ENCODE data around the gene DISC1.
"Not testable (repeated sequence)": the region's sequence is repeated elsewhere in the genome, so short reads cannot be mapped to it uniquely, and the experiment has no call there.

The DISC1 gene

DNA sequence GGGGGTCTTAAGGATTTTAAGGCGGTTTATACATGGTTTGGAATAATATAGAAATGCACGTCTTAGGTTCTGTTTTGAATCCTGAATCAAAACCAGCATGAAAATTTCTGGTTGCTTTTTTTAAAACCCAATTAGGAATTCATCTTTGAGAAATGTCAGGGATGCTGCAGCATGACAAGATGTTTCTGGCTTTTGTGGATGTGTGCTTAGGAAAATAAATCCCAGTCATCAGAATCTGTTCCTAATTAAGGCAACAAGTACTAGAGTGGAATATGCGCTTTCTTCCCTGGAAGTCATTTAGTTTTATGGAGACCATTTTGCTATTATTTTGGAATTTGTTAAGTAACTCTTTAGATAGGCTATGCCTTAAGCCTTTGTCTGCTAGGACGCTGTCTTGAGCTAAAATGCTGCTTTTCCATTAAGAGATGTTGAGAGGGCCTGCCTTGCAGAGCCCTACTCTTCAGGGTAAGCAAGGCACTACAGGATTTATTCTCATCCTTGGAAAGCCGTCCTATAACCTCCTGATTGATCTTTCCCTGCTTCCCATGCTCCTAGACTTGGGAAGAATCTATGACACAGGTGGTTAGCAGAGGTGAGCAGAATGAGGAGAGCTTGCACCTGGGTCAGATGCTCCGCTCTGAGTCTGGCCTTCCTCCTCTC, 332.8 kb downstream of the DISC1 start:
- no peak for DNase-seq (ENCODE audit: low spot score)

GRCh38 chr1:231961801-231962200, 335.2 kb downstream of the DISC1 start:
- not testable (repeated sequence) for DNase-seq (ENCODE audit: low spot score)

- no peak for DNase-seq (ENCODE audit: low spot score)
These were observed 336.0 kb downstream of the DISC1 start for GRCh38 chr1:231962636-231963035.

GRCh38 chr1:231964241-231964640, 337.7 kb downstream of the DISC1 start:
- DNase-seq (ENCODE audit: low spot score), result no peak

DNA sequence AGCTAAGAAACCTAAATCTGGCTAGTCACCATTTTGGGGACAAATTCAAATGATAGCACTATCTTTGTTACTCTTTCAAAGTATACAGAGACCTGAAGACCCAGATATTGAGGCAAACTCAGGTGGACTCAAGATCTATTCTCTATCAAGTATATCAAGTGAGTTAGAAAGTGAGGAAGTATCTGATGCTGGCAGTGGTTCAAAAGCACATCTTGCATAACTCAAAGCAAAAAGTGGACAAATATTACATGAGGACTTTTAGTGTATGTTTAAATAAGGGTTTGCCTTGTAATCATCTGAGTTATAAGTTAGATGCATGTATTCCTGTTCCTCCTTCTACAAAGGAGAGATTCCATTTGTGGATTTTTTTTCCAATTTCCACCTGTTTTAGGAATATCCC, 338.4 kb downstream of the DISC1 start:
- DNase-seq (ENCODE audit: low spot score), result no peak

DNA sequence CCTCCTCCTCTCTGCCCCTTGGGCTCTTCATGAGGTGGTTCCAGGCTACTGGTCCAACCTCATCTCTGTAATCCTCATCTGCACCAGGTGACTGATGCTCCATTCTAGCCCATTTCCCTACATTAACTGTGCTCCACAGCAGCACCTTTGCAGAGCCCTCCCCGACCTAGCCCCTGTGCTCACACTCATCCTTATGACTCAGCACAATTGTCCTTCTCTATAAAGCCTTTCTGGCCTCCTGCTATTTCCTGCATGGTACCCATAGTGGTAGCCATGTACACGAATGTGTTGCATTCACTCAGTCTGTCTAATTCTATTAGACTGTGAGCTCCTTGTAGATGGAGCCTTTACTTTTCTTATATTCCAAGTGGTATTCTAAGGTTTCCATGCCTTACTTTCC, 339.0 kb downstream of the DISC1 start:
- DNase-seq (ENCODE audit: low spot score), result no peak

DNA sequence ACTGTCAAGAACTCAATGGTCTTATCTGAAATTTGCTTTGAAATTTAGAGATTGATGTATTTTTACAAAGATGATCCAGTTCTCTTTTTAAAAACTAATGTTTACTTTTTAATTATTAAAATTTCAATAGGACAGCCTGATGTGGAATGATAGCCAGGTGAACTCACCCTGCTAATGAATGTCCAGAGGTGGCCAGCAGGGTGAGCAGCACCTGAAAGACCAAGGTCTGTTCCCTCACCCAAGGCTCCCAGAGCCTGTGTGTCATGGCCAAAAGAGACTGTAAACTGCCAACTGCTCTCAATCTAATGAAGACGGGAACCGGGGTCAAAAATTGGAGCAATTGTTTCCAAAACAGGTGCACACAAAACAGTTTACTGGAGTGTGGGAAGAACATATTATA, 340.4 kb downstream of the DISC1 start:
- DNase-seq (ENCODE audit: low spot score), result no peak

- no peak for DNase-seq (ENCODE audit: low spot score)
These were observed 342.5 kb downstream of the DISC1 start for GRCh38 chr1:231969076-231969475.

DNA sequence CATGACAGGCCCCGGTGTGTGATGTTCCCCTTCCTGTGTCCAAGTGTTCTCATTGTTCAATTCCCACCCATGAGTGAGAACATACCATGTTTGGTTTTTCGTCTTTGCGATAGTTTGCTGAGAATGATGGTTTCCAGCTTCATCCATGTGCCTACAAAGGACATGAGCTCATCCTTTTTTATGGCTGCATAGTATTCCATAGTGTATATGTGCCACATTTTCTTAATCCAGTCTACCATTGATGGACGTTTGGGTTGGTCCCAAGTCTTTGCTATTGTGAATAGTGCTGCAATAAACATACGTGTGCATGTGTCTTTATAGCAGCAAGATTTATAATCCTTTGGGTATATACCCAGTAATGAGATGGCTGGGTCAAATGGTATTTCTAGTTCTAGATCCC, 343.2 kb downstream of the DISC1 start:
- DNase-seq (ENCODE audit: low spot score), result not testable (repeated sequence)

GRCh38 chr1:231970684-231971083, 344.1 kb downstream of the DISC1 start:
- no peak for DNase-seq (ENCODE audit: low spot score)

DNA sequence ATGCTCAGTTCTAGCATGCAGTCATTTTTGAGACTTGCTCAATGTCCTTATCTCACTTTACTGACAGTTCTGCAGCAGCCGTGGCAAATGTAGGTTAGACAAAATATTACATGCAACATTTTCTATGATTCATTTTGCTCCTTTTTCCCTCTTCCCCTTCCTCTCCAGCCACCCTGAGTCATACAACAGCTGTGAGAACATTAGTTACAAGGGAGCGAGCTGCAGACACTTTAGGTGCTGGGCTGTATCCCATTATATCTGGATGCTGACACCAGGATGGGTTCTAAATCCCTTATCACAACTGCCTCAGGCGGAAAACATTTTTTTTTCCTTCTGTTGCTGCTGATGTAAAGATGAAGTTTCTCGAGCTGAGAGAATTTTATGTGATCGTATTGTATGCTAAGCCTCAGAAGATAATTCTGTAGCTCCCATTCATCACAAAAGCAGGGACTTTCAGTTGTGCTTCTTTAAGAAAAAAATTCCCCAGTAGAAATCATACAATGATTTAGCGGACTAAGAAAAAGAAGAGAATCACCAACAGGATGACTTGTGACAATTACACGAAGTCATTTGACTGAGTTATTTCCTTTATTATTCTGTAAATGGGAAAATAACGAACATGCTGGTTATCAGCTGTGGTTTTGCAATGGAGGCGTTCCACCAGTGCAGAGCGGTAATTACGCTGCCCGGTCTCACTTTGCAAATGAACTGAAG, 345.0 kb downstream of the DISC1 start:
- no peak for DNase-seq (ENCODE audit: low spot score)

DNA sequence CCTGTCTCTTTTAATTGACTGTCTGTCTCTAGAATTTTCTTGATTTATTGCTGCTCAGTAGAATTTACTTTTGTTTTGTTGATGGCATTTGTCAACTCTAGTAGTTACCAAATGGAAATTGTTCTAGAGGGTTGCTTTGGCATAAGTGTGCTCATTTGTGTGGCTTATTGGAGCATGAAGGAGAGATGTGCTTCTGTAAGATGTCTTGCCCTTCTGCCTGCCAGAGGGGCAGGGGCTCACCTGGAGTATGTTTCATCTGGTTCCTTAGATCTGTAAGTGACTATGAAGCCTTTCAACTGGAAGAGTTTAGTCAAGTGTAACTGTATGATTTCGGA, 345.5 kb downstream of the DISC1 start:
- DNase-seq (ENCODE audit: low spot score), result no peak

DNA sequence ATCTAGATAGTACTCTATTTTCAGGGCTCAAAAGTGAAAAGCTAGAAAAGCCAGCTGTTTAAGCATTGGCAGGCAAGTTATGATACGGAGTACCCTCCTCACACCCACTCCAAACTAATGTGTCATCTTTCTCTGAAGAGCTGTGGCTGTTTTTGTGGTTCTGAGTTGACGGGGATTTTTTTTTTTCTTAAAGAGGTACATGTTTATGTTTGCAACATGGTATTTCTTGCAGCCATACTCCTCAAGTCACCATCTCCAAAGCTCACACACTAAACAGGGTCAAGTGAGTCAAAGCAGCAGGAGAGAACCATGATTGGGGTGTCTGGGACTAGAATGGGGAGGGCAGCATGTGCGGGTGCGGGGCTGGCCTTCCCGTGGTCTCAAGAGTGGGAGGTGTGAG, 347.2 kb downstream of the DISC1 start:
- DNase-seq (ENCODE audit: low spot score), result no peak

GRCh38 chr1:231976231-231976630, 349.6 kb downstream of the DISC1 start:
- no peak for DNase-seq (ENCODE audit: low spot score)

- DNase-seq (ENCODE audit: low spot score), result no peak
These were observed 355.1 kb downstream of the DISC1 start for GRCh38 chr1:231981675-231982074.

GRCh38 chr1:231982871-231983587, 356.4 kb downstream of the DISC1 start:
- no peak for DNase-seq (ENCODE audit: low spot score)

DNA sequence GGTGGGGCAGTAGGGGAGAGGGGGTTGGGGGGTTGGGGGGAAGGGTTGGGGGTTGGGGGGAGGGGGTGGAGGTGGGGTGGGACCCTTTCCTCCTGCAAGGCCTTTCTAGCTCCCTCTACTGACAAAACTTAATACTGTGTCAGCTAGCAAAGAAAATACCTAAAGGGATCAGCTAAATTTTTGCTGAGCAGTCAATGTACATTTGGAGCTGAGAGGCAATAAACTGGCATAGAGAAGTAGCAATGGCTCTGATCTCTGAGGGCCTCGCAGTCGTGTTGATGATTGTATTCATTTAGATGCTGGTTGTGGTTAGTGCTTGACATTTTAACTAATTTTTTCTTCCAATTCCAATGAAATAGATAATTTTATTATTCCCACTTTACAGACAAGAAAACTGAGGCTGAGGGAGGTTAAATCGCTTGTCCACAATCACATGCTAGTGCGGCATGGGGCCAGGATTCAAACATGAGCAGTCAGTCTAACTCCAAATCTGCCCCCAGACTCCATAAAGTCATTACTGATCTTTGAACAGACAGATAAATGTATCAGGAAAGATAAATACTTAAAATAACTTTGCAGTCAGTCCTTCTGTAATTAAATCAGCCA, 357.1 kb downstream of the DISC1 start:
- no peak for DNase-seq (ENCODE audit: low spot score)

DNA sequence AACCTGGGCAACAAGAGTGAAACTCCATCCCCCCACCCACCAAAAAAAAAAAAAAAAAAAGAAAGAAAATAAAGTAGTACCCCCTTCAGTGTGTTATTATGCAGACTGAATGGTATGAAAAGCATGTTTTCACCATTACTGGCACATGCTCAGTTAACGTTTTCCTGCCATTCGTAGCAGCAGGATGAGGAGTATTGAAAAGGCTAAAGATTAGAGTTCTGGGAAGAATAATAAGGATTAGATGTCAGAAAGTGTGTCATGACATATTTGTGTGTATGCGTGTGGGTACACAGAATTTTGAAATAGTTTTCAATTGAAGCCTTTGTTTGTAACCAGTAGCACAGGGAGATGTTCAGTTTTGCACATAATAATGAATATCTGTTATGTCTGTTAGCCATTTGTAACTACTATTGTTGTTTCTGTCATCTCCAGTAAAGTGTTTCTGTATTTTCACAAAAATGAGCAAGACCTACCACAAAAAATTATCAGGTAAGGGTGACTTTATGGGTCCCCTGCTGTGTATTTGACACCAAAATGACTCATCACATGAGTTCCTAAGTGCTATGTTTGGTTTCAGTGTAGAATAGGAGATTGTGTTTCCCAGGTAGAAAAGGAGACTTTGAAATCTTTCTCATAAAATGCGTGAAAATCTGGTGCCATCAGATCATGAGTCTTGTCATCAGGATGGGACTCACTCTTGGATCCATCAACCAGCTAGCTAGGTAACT, 358.9 kb downstream of the DISC1 start:
- no peak for DNase-seq (ENCODE audit: low spot score)

DNA sequence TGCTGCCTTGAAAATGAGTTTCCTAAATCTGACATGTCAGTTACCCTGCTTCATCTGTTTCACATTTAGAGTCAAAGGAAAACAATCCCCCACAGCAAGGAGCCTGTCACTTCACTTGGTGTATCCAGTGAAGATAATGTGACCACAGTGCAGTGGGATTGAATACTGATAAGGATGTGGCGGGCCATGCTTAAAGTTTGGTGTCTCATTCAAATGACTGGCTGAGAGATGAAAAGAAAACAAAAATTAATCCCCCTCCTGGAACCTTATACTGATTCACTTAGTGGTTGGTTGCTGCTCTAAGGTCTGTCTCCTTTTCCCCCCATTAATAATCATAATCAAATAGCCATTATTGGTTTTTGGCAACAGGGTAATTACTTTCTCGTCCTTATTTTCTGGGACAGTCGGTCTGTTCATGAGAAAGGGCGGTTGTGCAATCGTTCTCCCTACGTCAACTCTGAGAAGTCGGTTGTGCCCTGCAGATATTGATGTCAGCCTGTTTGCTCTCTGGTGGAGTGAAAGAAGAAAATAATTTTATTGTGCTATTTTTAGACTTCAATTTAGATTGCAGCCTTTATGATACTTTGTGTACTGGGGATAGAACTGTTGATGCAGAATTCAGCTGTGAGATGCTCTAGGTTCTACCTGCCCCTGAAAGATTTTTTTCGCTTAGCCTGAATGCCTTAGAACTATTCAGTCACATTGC, 360.2 kb downstream of the DISC1 start:
- no peak for DNase-seq (ENCODE audit: low spot score)

GRCh38 chr1:231990388-231990787, 363.8 kb downstream of the DISC1 start:
- DNase-seq (ENCODE audit: low spot score), result no peak

DNA sequence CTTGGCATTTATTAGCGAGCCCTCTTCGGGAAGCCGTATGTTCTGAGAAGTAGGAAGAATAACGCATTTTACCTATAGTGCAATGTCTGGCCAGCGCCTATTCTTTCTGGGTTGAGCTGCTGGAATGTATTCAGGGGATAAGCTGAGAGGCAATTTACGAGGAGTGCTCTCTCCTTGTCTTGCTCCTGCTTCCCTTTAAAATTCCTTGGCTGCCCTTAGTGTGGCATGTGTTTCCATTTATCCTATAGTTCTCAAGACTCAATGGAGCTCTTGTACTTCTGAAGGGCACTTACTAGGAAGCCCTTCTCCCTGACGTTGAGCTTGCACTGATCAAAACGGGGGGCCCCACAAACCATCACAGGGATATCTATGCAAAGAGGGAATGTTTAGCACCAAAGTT, 364.6 kb downstream of the DISC1 start:
- DNase-seq (ENCODE audit: low spot score), result no peak
